Left colon (tissue), 2 donors: ENCODE data around the gene TPBGL. TPM values are rescaled to one million over a fixed set of nuclear protein-coding genes. Genes with fewer than 3 reads are reported as not detected.

Experiments
- total RNA-seq, 2 donors: library from RNA; stranded (reverse); fragmentation: NEBNext Ultra II Directional; extraction: Animal tissue kit (Norgen Biotek cat#: 25700); gene quantifications; one replicate each; pipeline ENCODE4 v1.2.1, GENCODE V29; 2021
- donor health status: DM: no; HTN: no; CAD: no.
- donor health status: DM: yes; HTN: yes; CAD: no.

TPBGL gene
- total RNA-seq, 2 donors from 2014 or later = 0.11 TPM; not detected in 1

Other genes with a start within 250 kb of the TPBGL start
- gene OR2AT4, start 143.9 kb upstream of the TPBGL start, total RNA-seq = not detected
- gene SLCO2B1, start 89.7 kb upstream of the TPBGL start, total RNA-seq = 10 to 100 TPM; 65.9 to 71.5 TPM
- gene ARRB1, start 110.9 kb downstream of the TPBGL start, total RNA-seq = 10 to 100 TPM; 80.5 to 95.4 TPM
- gene RPS3, start 158.7 kb downstream of the TPBGL start, total RNA-seq = 1,000 to 10,000 TPM; 1,894 to 1,934 TPM
- under 1 TPM in 1 of 2 donors, not detected in 1; 0.37 TPM for gene KLHL35, start 192.4 kb downstream of the TPBGL start, total RNA-seq